C4-2B (cell line): Measurements from ENCODE around the gene PAX6.

ENCODE experiments used
- ZFX ChIP-seq: fragments of 450-650 bp; IDR thresholded peaks from 2 replicates; pipeline ENCODE4 v1.6.1; 2017
- TF ChIP-seq, protein P1 (sequence below): fragments of 450-650 bp; conservative IDR thresholded peaks from 2 replicates; pipeline ENCODE4 v1.5.1; 2017; ENCODE audit warnings: mild to moderate bottlenecking

DNA sequence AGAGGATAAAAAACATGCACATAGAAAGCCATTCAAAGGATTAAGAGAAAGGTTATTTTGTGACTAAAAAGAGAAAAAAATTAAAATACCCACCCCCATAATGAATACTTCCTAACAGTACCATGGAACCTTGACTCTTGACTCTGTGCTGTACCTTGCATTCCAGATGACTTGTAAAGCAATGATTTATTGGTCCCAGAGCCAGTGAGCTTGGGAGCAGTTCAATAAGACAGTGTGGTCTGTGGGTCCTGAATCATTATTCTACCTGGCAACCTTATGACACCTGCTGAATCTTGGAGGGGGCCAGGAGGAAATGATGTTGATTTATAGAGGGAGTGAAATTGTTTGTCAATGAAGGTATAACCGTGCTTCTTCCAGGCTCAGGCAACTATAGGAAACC lies 34.2 kb upstream of the PAX6 start:
- TF ChIP-seq, protein P1, sequence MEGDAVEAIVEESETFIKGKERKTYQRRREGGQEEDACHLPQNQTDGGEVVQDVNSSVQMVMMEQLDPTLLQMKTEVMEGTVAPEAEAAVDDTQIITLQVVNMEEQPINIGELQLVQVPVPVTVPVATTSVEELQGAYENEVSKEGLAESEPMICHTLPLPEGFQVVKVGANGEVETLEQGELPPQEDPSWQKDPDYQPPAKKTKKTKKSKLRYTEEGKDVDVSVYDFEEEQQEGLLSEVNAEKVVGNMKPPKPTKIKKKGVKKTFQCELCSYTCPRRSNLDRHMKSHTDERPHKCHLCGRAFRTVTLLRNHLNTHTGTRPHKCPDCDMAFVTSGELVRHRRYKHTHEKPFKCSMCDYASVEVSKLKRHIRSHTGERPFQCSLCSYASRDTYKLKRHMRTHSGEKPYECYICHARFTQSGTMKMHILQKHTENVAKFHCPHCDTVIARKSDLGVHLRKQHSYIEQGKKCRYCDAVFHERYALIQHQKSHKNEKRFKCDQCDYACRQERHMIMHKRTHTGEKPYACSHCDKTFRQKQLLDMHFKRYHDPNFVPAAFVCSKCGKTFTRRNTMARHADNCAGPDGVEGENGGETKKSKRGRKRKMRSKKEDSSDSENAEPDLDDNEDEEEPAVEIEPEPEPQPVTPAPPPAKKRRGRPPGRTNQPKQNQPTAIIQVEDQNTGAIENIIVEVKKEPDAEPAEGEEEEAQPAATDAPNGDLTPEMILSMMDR = no peak
- no peak for TF ChIP-seq ZFX
